IPS DF 4.7 (cell line): ENCODE data around the gene DTL.

Source experiments
- DNase-seq: peaks from one replicate; pipeline ENCODE4 v3.0.0-alpha.2; 2013; ENCODE audit warnings: low spot score; ENCODE audit errors: extremely low read depth

Gene DTL

GRCh38 chr1:212035835-212036605 lies 472 bp downstream of the DTL start:
- no peak for DNase-seq

DNA sequence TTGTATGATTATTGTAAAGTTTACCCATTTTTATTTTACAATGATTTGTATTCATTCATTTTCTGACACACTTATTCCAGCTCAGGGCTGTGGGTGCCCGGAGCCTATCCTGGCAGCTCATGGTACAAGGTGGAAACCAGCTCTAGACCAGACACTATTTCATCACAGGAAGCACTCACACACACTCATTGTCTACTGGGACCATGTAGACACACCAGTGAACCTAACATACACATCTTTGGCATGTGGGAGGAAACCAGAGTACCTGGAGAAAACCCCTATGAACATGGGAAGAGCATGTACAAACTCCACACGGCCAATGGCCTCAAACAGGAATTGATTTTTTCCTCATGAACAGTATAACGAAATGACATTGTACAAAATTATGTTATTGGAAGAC lies 2.4 kb downstream of the DTL start:
- no peak for DNase-seq

GRCh38 chr1:212039622-212040021 lies 4.1 kb downstream of the DTL start:
- DNase-seq: no peak

- no peak for DNase-seq
Measured at GRCh38 chr1:212040629-212041412, 5.3 kb downstream of the DTL start.

DNA sequence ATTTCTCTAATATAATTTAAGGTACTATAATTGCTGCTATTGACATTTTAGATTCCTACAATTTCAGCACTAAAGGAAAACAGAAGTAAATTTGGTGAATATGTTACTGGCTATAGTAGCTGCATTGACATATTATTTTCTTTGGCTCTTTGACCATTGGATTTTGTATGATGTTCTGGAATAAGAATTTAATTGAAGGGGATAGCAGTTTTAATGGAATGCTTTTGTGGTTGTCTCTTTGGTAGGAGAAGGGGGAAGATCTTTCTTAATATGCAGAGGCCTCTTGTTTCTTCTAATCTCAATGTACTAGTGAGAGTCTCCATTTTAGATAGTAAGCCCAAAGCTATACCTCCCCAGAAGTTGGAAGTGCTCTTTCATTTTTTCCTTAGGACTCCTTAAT lies 6.9 kb downstream of the DTL start:
- DNase-seq: no peak

GRCh38 chr1:212044851-212045250 lies 9.3 kb downstream of the DTL start:
- no peak for DNase-seq

- DNase-seq: no peak
Measured at GRCh38 chr1:212045981-212046380, 10.4 kb downstream of the DTL start.

DNA sequence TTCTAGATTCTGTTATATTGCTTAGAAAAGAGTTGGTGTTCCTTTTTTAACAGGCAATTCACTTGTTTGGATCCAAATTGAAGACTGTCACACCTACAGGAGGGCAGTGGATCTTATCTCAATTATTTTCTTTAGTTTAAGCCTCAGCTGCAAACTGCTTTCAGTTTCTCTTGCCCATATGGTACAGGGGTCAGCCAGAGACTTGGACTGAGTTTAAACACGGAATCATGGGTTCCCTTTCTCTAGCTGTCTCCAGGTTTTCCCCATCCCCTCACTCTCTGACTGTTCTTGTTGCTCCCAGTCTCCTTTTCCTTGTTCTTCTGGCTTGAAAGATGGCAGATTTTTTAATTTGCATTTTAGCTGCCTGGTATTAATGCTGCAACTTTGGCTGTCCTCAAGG lies 18.4 kb downstream of the DTL start:
- no peak for DNase-seq

DNA sequence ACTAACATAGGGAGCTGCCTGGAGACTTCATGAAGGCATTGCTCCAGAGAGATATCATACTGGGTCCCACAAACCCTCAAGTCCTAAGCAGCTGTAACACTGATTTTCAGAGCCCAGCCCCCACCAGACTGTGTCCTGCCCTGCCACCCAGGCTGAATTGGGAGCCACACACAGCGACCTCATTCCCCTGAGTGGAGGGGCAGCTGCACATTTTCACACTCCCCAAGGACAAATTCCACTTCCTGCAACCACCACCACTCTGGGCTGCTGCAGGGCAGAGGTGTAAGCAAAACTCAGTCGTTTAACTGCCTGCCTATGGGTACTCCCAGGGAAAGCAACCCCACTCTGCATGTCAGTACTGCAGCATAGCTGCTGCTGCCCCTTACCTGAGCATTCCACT lies 19.8 kb downstream of the DTL start:
- DNase-seq: no peak

- no peak for DNase-seq
Measured at GRCh38 chr1:212060632-212061472, 25.3 kb downstream of the DTL start.

GRCh38 chr1:212062832-212063438 lies 27.4 kb downstream of the DTL start:
- no peak for DNase-seq

GRCh38 chr1:212067787-212068186 lies 32.2 kb downstream of the DTL start:
- DNase-seq: no peak

DNA sequence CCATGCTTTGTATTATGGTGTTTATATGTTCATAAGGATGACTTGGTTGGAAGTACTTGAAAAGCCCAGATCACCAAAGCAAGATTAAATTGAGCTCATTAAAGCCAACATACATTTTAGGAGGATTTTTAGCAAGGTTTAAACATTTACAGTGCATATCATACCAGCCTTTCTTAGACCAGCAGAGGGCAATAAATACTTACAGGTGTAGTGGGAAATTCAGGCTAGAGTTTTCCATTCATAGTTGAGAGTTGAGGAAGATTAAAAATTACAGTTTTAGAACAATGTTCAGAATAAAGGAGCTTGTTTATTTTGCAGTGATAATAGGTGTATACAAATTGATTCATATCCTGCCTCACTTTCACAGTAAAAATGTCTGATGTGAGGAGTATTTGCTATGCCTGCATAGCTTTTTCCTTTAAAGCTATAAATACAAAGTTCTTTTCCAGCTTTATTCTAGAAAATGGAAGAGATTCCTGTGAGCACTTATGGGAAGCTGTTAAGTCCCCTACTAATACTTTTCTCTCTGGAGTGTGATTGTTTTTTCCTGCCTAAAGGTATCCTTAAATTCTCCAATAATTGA lies 35.3 kb downstream of the DTL start:
- no peak for DNase-seq

- DNase-seq: no peak
Measured at GRCh38 chr1:212072047-212072446, 36.5 kb downstream of the DTL start.

DNA sequence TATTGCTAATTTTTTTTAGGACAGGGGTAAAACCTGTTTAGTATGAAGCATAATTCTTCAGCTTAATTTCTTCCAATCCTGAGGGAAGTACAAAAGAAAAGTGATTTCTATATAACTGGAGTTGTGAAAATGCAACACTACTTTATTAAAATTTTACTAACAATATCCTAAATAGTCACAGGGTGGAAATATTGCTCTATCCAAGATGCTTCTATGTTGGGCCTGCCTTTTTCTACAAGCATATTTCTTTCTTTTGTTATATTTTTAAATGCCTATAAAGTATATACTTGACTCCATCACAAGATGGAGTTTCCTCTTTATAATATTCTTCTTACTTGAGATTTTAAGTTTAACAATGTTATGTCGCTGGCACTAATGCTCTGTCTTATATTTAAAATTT lies 37.9 kb downstream of the DTL start:
- no peak for DNase-seq

- no peak for DNase-seq
Measured at GRCh38 chr1:212074313-212074712, 38.8 kb downstream of the DTL start.

DNA sequence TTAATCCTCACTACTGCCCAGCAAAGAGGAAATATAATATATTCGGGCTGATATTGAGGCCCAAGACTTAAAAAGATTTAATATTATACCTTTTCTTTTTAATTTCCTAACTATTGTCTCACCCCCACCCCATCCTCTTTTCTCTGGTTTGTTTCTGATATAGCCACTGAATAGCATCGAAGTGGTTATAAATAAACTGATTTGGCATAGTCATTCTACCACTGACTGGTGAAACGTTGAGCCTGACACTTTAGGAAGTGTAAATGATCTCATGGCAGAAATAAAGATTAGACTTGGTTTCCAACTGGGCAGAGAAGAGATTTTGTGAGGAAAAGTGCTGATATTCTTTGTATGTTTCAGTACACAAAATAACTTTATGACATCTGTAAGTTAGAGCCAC lies 39.3 kb downstream of the DTL start:
- DNase-seq: no peak

GRCh38 chr1:212077028-212077427 lies 41.5 kb downstream of the DTL start:
- DNase-seq: no peak

DNA sequence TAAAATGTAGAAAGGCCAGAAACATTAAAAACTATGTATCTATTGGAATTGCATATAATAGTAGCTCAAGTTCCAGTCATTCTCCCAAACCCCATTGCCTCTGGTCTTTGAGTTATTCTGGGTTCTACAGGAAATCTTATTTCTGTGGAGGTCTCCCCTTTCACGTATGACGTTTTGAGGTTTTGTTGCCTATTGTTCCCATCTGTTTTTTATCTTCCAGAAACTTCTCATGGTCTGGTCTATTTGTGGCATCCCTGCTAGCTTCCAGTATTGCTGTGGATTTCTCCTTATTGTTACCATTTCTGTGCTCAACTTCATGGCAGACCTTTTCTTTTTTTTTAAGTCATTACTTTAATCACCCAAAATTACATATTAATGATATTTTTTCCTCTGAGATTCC lies 43.3 kb downstream of the DTL start:
- no peak for DNase-seq

DNA sequence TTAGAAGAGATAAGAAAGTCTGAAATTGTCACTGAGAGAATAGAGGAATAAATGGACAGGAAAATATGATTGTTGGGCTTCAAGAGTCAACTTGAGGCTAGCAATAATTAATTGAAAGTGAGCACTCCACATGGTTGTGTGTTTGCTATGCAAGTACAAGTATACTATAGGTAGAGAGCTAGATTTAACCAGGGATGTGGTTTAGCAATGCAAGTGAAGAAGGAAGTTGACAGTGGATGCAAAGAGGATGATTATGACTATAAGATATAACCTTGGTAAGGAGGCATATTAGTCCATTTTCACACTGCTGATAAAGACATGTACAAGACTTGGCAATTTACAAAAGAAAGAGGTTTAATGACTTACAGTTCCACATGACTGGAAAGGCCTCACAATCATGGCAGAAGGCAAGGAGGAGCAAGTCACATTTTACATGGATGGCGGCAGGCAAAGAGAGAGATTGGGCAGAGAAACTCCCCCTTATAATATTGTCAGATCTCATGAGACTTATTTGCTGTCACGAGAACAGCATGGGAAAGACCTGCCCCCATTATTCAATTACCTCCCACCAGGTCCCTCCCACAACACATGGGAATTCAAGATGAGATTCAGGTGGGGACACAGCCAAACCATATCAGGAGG lies 47.3 kb downstream of the DTL start:
- DNase-seq: no peak
